Stimulated activated CD4-positive, alpha-beta T cell treated with anti-CD3 and anti-CD28 coated beads, Interleukin-4, amount 100 ng/mL, for 1 hour (primary cell): Measurements from ENCODE around the gene RNF130.
"Not testable (repeated sequence)": the region's sequence is repeated elsewhere in the genome, so short reads cannot be mapped to it uniquely, and the experiment has no call there.

Source experiments
- DNase-seq: peaks from one replicate; pipeline ENCODE4 v3.0.0-alpha.2; 2020

Gene RNF130

DNA sequence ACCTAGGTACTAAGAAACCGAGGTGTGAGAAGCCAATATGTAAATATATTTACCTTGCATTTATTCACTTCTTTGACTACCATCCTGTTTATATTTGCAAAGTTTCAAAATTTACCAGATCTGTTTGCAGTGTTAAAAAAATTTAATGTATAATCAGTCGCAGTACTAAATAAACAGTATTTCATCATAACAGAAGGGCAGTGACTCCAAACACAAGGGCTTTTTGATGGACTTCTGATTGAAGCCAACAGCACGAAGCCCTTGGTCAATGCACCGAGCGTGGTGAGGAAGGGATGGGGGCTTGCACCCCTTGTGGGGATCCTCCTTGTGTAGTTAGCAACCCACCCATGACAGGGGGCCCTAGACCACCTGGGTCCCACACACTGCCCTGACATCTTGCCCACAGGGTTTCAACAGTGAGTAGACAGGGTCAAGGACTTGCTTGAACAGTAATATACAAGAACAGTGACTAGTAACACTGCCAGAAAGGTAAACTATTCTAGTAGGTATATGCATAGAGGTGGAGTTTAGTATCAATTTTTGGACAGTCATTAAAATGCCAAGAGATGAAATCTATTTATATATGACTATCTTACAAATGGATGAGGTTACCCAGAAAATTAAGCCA, 111.2 kb downstream of the RNF130 start:
- DNase-seq, result no peak

DNA sequence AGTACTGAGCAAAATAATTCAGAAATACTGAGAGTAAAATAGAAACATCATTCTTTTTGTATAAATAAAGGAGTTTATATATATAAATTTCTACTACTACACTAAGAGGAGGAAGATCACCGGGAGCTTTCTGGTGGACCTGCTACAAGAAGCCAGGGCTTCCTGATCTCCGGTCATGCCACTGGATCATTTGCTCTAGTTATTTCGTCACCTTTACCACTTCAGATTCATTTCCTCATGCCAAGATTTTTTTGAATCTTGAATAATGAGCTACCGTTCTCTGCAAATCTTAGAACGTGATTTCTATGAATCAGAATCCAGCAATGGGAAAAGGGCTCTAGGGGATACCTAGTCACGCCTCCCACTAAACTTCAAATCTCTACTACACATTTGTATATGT, 111.9 kb downstream of the RNF130 start:
- DNase-seq, result no peak

DNA sequence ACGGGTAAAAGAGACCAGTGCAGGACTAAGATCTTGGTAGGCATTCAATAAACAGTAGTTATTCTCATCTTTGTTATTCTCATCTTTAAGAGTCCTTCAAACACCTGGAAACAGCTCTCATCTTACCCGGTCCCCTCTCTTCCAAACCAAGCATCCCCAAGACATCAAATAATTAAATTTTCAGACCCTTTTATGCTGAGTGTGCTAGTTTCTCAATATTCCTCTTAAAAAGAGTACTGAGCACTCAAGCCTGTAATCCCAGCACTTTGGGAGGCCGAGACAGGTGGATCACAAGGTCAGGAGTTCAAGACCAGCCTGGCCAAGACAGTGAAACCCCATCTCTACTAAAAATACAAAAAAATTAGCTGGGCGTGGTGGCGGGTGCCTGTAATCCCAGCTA, 112.4 kb downstream of the RNF130 start:
- not testable (repeated sequence) for DNase-seq

DNA sequence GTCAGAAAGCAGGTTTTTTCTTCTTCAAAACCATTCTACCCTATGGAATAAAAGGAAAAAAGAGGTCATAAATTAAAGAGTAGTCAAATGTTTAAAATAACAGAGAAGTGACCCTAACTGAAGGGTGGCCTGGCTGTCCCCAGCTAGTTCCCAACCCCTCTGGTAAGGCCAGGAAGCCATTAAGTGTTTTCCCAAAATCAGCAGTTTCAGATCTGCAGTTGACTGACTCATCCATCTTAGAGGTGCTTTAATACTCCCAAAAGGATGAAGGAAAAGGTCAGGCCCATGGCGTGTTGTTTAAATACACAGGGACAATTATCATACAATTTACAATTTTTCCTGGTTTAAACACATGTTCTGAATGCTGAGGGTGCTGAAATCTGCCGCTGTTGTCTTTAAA, 115.9 kb downstream of the RNF130 start:
- no peak for DNase-seq

DNA sequence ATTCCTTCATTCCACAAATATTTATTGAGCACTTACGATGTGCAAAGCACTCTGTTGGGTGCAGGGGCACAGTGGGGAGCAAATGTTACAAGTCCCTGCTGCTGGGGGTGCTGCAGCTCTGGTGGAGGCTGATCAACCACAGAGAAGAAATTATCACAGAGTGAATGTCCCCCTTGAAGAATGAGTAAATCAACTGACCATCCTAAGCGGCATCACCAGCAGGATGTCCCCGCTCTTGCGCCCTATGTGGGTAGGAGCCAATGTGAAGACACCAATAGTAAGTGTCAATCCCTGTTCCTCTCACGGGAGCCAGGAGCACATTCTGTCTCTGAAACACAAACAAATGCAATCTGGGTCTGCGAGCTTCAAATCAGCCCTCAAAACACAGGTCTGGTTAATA, 116.5 kb downstream of the RNF130 start:
- no peak for DNase-seq

DNA sequence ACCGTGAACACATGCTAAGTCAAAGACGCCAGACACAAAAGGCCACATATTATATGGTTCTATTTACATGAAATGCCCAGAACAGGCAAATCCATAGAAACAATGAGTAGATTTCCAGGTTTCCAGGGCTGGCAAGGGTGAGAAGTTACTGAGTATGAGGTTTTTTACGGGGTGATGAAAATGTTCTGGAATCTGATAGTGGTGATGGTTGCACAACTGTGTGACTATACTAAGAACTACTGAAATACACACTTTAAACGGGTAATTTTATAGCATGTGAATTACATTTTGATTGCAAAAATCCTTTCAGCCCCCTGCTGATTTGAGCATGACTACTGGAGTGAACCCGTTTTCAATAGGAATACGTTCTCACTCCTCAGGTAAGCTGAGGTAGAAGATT, 117.1 kb downstream of the RNF130 start:
- DNase-seq, result no peak

DNA sequence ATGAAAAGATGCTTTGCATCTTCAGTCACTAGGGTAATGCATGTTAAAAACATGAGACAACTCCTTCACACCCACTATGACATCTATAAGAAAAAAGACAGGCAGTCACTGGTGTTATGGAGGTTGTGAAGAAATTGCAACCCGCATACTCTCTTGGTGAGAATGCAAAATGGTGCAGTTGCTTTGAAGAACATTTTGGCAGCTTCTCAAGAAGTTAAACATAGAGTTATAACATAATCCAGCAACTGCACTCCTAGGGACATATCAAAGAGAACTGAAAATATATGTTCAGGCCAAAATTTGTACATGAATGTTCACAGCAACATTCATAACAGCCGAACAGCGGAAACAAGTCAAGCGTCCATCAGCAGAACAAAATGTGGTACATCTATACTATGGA, 117.6 kb downstream of the RNF130 start:
- no peak for DNase-seq

DNA sequence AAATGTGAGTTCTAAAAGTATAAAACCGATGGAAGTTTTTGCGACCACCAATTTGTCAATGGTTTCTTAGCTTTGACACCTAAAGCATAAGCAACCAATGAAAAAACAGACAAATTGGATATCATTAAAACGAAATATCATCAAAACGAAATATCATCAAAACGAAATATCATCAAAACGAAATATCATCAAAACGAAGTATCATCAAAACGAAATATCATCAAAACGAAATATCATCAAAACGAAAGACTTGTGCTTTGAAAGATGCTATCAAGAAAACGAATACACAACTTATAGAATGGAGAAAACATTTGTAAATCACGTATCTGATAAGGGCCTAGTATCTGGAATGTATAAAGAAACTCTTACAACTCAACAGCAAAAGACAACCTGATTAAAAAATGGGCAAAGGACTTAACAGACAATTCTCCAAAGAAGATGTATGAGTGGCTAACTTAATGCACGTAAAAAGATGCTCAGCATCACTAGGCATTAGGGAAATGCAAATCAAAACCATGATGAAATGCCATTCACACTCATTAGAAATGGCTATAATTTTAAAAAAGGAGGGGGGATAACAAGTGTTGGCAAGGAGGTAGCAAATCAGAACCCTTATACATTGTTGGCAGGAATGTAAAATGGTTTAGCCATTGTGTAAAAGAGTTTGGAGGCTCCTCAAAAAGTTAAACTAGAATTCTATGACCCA, 134.4 kb downstream of the RNF130 start:
- DNase-seq, result no peak

DNA sequence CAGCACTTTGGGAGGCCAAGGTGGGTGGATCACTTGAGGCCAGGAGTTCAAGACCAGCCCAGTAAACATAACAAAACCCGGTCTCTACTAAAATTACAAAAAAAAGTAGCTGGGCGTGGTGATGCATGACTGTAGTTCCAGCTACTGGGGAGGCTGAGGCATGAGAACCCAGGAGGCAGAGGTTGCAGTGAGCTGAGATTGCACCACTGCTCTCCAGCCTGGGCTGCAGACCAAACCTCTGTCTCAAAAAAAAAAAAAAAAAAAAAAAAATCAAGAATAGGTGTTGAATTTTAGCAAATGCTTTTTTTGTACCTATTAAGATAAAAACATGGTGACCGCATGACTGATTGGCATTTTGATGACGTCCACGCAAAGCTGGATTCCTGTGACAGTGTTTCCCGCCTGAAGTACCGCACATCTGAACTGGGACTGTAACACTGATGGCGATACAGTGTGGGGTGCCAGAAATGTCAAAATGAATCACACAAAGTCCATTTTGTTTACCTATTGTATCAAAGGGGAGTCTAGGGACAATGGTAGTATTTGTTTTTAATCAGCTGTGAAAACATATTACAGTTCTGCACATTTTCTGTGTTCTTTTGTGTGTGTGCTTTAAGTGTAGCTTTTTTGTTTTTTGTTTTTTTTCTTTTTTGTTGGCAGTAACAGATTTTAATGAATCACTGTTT, 140.6 kb downstream of the RNF130 start:
- no peak for DNase-seq

DNA sequence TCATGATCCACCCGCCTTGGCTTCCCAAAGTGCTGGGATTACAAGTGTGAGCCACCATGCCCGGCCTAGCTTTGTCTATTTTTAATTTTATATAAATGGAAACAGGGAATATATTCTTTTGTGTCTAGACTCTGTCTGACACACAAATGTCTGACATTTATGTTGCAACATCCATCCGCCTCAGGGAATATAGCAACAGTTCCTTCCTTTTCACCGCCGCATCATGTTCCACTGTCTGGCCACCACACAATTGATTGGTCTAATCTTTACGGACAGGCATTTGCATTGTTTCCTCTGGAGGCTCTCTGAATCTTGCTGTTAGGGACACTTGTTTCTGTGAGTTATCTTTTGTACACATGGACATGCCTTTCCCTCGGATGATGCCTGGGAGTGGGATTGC, 143.7 kb downstream of the RNF130 start:
- DNase-seq, result no peak

DNA sequence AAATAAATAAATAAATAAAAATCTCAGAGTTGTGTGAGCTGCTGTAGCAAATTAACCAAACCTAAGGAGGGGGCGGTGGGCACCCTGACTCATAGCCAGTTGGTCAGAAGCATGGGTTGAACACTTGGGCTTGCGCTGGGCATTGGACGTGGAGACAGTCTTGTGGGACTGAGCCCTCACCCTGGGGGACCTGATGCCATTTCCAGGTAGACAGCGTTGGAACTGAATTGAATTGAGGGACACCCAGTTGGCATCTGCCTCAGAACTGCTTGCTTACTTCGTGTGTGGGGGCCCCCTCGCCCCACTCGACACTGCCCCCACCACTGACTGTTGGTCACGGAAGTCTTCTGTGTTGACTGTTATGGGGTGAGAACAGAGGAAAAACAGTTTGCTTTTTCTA, 144.9 kb downstream of the RNF130 start:
- no peak for DNase-seq

DNA sequence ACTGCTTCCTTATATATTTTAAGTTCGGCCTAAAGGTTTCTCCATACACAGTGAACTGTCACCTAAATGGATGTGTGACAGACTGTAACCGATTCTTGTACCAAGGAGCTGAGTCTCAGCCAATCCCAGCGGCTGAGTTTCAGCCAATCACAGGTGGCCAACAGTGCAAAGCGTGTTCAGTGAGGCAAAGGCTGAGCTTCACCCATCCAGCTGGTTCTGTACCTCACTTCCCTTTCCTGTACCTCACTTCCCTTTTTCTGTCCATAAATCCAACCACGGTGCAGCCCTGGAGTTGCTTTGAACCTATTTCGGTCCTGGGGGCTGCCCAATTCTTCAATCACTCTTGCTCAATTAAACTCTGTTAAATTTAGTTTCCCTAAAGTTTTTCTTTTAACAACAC, 148.1 kb downstream of the RNF130 start:
- no peak for DNase-seq

DNA sequence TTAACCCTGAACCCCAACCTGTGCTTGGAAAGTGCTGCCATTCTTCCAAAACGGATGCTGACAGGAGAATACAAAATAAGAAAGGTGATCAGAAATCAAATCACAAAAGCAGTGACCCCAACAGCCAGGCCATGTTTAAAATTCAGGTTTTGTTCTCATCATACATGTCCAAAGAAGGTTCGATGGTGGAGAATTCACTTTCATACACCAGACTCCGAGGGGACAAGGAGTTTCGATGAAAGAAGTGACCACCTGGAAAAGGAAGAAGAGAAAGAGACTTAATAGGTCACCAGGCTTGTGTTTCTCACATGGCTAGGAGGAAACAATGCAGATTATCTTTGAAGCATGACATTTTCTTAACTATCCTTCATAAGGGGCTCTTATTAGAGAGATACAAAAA, 151.4 kb downstream of the RNF130 start:
- DNase-seq, result no peak

DNA sequence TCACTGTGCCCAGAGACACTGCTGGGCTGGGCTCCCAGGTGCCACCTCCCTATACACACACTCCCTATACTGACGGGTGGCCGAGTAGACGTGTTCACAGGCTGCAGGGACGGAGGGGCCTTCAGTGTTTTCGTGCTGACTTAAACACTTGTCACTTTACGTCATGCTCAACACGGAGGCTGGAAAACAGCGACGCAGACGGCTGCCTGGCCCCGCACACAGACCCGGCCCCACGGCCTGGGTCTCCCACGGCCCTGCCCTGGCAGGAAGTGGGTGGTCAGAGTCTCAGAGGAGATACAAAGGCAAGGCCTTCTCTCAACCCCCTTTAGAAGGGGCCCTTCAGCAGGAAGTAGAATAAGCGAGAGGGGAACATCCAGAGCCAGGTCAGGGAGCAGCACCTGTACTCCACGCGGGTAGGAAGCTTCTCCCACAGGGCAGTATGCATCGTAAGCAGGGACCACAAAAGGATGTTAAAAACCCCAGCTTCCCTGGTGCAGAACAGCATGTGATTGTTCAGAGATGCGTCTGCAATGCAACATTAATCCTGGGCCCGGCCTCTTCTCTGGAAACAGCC, 152.0 kb downstream of the RNF130 start:
- DNase-seq, result no peak

DNA sequence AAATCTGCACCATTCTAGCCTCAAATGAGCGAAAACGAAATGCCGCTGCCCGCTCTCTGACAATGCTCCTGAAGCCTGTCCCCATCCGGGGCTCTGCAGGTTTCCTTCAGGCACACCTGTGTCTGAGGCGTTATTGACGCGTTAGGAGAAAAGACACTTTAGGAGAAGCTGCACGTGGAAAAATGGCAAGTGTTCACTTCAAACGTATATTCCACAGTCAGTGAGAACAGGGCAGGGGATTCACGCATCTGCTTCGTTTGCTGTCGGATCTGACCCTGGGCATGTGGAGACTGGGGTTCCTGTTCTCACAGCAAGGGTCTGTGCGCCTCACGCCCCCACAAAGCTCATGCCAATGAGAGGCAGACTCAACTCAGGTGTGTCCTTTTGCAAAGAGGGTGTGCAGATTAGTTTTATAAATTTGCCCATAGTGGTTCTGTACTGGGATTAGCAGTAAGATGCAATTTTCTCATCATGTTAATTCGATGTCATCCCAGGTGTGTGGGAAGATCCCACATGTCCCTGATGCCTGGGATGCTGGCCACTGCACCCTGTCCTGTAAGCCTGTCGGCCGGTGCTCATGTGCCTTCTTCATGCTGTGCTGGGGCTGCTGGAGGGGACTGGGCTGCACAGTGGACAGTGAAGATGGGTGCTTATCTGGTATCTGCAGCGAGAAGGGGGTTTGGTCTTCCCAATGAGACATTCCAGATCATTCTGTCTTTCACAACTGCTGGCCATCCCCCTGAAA, 152.6 kb downstream of the RNF130 start:
- DNase-seq, result no peak

DNA sequence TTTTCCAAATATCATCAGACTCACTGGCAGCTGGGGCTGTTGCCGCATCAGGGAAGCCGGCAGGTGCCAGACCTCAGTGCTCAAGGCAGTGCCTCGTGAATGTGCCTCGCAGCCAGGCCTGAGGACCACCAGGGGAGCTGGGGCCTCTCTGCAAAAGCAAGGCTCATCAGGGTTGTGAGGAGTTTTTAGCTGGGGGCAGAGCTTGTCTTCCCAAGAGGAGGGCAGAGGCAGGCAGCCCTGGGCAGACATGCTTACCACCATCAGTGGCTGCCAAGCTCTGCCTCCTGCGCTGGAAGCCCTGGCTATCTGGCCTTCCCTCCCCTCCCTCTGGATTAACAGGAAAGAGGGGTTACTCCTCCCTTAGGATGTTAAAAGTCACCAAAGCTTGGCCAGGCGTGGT, 155.0 kb downstream of the RNF130 start:
- DNase-seq, result no peak

DNA sequence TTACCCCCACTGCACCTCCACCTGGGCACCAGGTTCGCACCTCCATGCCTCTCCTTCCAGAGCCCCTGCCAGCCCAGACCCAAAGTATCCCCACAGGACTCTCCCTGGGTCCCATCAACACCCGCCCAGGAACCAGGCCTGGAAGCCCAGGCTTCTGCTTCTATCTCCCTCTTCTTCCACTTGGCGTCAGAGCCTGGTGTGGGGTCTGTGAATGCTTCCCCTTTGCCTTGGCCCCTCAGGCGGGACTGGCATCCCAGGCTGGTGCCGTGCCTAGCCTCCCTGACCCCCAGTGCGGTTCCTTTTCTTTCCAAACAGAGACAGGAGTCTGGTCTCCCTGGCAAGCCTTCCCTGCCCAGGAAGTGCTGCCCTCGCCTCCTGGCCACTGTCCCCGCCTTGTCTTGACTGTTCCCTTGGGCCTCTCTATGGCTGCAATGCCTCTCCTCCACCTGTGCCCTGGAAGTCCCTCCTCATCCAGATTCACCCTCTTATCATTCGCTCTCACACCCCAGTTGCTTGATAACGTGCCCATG, 156.1 kb downstream of the RNF130 start:
- no peak for DNase-seq

DNA sequence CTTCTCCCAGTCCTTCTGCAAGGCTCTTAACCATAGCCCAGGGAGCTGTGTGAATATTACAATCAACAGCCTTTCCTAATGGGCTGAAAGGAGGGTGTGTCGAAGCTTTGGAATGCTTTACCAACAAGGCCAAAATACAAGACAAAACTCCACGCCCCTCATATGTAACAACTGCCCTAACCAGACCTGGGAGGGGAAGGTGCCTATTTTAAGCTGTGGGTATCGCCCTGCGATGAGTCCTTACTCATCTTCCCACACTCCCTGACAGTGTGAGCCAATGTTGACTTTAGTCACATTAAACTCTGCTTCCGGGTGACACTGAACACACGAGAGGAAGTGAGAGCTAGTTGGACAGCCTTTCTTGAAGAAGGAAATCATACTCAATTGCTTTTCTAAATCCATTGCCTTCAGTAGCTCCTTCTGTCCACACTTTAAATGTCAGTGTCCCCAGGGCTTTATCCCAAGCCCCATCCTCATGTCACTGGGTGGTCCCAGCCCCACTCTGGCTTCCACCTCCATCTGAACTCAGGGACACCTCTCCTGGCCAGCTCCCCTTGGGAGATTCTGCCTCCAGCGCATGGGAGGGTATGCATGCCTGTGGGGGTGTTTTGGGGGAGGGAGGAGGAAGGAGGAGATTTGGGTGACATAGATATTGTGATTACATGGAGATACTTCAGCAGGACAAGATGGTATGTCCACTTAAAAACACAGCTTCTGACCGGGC, 157.4 kb downstream of the RNF130 start:
- no peak for DNase-seq

DNA sequence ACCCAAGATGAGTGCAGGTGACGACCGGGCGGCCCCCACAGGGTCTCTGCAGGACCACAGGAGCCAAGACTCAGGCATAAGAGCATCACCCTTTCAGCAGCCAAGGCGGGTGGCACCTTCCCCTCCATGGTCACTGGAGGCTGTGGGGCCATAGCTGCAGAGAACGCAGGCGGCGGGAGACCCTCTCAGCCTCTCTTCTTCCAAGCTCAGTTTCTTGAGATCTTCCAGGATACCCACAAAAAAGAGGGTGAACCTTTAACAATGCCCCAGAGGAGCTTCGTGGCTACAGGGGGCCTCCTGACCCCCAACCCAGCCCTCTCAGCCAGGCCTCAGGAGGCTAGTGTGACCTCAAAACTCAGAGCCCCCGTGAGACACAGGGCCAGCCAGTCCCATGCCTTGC, 158.1 kb downstream of the RNF130 start:
- no peak for DNase-seq

DNA sequence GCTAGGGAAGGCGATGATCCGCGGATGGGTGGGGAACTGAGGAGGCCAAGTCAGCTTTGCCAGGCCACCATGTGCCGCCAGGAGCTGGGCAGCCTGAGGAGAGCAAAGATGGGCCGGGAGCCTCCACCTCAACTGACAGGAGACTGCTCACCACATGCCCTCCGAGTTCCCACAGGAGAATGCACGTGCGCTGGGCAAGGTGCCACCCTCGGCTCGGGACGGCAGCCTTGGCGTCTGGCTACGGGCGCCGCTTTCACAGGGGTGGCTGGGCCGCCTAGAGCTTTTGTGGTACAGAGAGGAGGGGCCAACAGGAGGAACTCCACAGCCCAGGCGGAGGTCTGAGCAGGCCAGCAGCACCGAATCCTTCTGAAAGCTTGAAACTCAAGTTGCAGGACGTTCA, 158.6 kb downstream of the RNF130 start:
- DNase-seq, result no peak

DNA sequence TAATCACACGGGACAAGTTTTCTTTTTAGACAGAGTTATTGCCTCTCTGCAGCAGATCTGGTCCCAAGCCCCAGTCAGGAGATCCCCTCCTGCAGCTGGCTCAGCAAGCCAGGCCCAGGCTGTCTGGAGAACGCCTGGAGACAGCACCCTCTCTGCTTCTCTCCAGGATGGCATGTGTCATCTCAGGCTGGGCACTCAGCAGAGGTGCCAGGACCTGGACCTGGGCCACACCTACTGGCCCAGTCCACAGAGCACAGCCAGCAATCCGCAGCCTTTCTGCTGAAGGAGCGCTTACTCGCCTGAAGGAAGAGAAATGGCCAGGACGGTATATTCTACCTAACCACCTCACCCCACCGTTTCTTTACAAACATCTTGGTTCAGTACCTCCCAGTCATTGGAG, 159.2 kb downstream of the RNF130 start:
- no peak for DNase-seq

DNA sequence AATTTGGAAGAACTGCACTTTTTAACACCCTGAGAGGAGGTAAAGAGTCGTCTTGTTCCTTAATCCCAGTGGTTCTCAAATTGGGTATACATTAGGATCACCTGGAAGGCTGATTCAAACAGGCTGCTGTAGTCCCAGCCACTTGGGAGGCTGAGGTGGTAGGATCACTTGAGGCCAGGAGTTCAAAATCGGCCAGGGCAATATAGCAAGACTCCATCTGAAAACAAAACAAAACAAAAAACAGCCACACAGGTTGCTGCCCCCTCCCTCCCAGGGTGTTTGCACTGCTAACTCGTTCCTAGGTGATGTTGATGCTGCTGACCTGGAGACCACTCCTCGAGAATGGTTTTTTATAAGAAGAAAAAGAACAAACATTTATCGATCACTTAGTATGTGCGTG, 162.3 kb downstream of the RNF130 start:
- no peak for DNase-seq
